Uterus (tissue), 4 donors: ENCODE data around the gene TMEM273. TPM values are rescaled to one million over a fixed set of nuclear protein-coding genes. Genes with fewer than 3 reads are reported as not detected.

ENCODE experiments used
- DNase-seq, 2 donors: peaks; one replicate each; pipeline ENCODE4 v3.0.0-alpha.2; 2019 to 2020
- H3K27ac ChIP-seq, 2 donors: fragments of 200-600 bp; sonication (generic); 1 replicate in 1 of 2; 2 replicates in 1 of 2; pipeline ENCODE4 v1.5.1; 2016 to 2018
- H3K27me3 ChIP-seq, 2 donors: fragments of 200-600 bp; sonication (generic); one replicate each; pipeline ENCODE4 v1.5.1; 2018 to 2019; ENCODE audit warnings: control low read depth in 1 of 2
- H3K36me3 ChIP-seq, 2 donors: fragments of 200-600 bp; sonication (generic); one replicate each; pipeline ENCODE4 v1.5.1; 2019; ENCODE audit warnings: control low read depth in 1 of 2
- H3K4me1 ChIP-seq, 2 donors: fragments of 200-600 bp; sonication (generic); one replicate each; pipeline ENCODE4 v1.5.1; 2018 to 2019; ENCODE audit warnings: control low read depth in 1 of 2
- H3K4me3 ChIP-seq, 2 donors: fragments of 200-600 bp; sonication (generic); 1 replicate in 1 of 2; 2 replicates in 1 of 2; pipeline ENCODE4 v1.5.1; 2018 to 2019; ENCODE audit warnings: mild to moderate bottlenecking in 1 of 2
- H3K9me3 ChIP-seq, 2 donors: fragments of 200-600 bp; sonication (generic); one replicate each; pipeline ENCODE4 v1.5.1; 2019; ENCODE audit warnings: control low read depth in 1 of 2
- POLR2A ChIP-seq, 2 donors: fragments of 450-650 bp; IDR thresholded peaks; one replicate each; pipeline ENCODE4 v1.6.1; 2016; ENCODE audit warnings: antibody characterized with exemption in 2 of 2, mild to moderate bottlenecking in 1 of 2, moderate library complexity in 1 of 2
- intact Hi-C: fragments of 100-400 bp; cut with DNase I; formaldehyde crosslinking; loops from one replicate; pipeline ENCODE4 v1.15.1; 2023; ENCODE audit warnings: low total_unique reads
- total RNA-seq, 4 donors: library from RNA; depleted of rRNA in 3 of 4; stranded (reverse); fragments of >200 nt in 3 of 4; gene quantifications; one replicate each; pipeline versions ENCODE4 v1.1.0 to v1.2.4, GENCODE V29; 2014 to 2023
- TF ChIP-seq, protein P1 (sequence below), 4 experiments: fragments of 200-600 bp in 2 of 4; fragments of 450-650 bp in 2 of 4; sonication (generic) in 2 of 4; IDR thresholded peaks; one replicate each; pipeline ENCODE4 v1.5.1; 2016 to 2019; ENCODE audit warnings: antibody characterized with exemption in 4 of 4, mild to moderate bottlenecking in 2 of 4, moderate library complexity in 1 of 4
- donor health status: DM: yes; HTN: yes; CAD: no.

TMEM273 gene
- total RNA-seq, 4 donors from 2014 or later = 8.5 to 38.9 (median 14.7) TPM

DNA sequence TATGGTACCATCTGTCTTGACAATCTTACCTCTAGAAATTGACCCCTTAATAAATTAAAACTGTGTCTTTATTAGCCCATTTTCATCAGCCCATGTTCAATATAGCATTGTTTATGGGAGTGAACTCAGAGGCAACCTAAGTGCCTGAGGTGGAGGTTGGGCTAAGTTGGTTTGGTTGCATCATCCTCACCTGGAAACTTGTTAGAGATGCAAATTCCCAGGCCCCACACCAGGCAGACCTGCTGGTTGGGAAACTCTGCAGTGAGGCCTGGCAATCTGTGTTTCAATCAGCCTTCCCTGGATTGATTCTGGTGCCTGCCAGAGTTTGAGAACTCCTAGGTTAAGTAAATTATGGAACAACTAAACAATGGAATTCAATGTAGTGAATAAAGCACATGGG is 44.9 kb downstream of the TMEM273 start:
- Histone ChIP-seq H3K9me3 (no peaks in the 10 kb centered on the region), H3K27ac (no peak overlapping the region), H3K36me3 (no peaks in the 10 kb centered on the region), H3K4me3 (no peak overlapping the region), H3K4me1 (no peaks in the 10 kb centered on the region), H3K27me3 (no peaks in the 10 kb centered on the region)
- intact Hi-C loops = no loop called here
- TF ChIP-seq, protein P1, sequence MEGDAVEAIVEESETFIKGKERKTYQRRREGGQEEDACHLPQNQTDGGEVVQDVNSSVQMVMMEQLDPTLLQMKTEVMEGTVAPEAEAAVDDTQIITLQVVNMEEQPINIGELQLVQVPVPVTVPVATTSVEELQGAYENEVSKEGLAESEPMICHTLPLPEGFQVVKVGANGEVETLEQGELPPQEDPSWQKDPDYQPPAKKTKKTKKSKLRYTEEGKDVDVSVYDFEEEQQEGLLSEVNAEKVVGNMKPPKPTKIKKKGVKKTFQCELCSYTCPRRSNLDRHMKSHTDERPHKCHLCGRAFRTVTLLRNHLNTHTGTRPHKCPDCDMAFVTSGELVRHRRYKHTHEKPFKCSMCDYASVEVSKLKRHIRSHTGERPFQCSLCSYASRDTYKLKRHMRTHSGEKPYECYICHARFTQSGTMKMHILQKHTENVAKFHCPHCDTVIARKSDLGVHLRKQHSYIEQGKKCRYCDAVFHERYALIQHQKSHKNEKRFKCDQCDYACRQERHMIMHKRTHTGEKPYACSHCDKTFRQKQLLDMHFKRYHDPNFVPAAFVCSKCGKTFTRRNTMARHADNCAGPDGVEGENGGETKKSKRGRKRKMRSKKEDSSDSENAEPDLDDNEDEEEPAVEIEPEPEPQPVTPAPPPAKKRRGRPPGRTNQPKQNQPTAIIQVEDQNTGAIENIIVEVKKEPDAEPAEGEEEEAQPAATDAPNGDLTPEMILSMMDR (IDR thresholded peaks at IDR 0.05) = no peak
- TF ChIP-seq POLR2A (IDR thresholded peaks at IDR 0.05) = no peak
- DNase-seq = no peak

DNA sequence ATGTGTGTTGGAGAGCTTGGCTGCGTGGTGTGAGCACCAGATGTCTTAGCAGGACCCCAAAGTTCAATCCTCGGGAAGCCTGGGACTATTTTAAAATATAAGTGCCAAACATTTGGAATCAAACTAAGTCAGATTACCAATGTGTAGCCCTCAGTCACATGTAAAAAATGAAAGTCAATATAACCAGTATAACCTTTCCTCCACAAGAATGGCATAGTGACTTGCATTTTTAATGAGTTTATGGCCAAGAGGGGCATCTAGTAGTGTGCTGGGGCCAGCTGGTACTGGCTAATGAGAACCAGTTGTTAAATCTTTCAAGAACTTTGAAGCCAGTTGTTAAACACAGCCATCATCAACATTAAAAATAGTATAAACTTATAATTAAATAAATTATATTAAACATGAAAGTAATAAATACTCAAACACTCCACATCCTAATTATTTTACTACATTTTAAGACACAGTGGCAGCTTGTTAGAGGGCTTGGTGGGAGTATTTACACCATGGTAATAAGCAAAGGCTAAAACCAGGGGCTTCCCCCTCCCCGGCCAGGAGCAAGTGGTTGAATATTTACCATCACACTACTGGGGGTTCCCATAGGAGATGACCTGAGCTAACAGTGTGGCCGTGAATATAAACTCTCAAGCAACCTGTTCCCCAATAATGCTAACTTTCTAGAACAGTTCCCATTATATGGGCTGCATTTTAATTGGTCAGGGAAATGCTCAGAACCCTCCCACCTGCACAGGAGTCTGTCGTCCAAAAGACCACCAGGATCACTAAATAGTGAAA is 46.5 kb downstream of the TMEM273 start:
- no peaks in the 10 kb centered on the region for H3K9me3 ChIP-seq
- H3K36me3 ChIP-seq = no peaks in the 10 kb centered on the region
- no peak overlapping the region for H3K4me3 ChIP-seq
- DNase-seq = no peak
- no peaks in the 10 kb centered on the region for H3K27me3 ChIP-seq
- intact Hi-C loops = no loop called here
- H3K27ac ChIP-seq = no peak overlapping the region
- H3K4me1 ChIP-seq = no peaks in the 10 kb centered on the region
- TF ChIP-seq, protein P1 (IDR thresholded peaks at IDR 0.05) = no peak
- TF ChIP-seq POLR2A (IDR thresholded peaks at IDR 0.05) = no peak

DNA sequence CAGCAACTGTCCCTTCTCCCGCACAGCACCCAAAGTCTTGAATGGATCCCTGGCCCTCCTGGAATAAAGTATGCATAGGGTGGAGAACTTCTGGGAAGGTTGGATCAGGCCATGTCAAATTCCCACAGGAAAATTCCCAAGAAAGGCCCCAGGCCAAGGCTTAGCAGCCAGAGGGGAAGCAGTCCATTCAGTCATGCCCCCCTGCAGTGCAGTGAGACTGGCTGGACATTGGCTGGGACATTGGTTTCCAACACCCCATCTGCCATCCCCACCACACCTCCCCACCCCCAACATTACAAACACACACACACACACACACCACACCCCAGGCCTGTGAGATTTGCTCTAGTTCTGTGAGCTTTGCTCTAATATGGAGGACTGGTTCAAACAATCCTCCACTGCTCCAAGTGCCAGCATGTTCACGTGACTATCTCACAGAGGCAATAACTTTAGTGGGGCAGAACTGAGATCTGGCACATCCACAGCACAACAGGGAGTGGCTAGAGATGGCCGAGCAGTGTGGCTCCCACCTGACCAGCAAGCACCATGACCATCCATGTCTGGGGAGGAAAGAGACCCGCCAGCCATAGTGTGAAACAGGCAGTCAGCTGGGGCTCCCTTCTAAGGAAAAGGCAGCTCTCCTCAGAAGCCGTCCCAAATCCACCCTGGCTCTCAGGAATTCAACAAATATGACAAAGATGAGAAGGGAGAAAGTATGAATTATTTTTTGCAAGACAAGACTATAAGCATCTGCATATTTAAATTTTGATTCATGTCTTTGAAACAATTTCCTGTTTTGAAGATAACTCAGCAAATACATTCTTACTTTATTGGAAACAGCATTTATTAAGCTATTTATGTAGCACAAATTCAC is 47.6 kb downstream of the TMEM273 start:
- H3K27ac ChIP-seq = peak overlapping the region in 1 of 2 donors; percentile 84
- intact Hi-C loops = no loop called here
- H3K27me3 ChIP-seq = no peaks in the 10 kb centered on the region
- DNase-seq = no peak
- TF ChIP-seq, protein P1 (IDR thresholded peaks at IDR 0.05) = no peak
- TF ChIP-seq POLR2A (IDR thresholded peaks at IDR 0.05) = no peak
- no peaks in the 10 kb centered on the region for H3K4me1 ChIP-seq
- no peaks in the 10 kb centered on the region for H3K36me3 ChIP-seq
- no peaks in the 10 kb centered on the region for H3K9me3 ChIP-seq
- H3K4me3 ChIP-seq = no peak overlapping the region

DNA sequence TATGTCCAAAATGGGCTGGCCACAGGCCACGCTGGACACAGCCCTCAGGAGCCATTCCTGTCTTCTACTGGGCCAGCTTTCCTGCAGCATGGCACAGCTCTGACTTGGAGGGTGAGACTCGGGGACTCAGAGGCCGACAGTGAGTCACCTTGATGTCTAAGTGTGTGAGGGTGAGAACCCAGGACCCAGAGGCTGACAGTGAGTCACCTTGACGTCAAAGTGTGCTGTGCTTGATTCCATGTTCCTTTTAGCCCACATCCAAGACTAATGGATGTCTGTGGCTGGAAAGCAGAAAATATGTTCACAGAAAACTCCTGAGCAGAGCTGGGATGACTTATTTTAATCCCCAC is 48.4 kb downstream of the TMEM273 start:
- Histone ChIP-seq H3K27me3 (no peaks in the 10 kb centered on the region), H3K4me1 (no peaks in the 10 kb centered on the region), H3K4me3 (no peak overlapping the region), H3K27ac (peak overlapping the region; percentile 41 to 84), H3K36me3 (no peaks in the 10 kb centered on the region), H3K9me3 (no peaks in the 10 kb centered on the region)
- no peak for DNase-seq
- TF ChIP-seq, protein P1 (IDR thresholded peaks at IDR 0.05) = no peak
- no peak for TF ChIP-seq POLR2A (IDR thresholded peaks at IDR 0.05)
- intact Hi-C loops = no loop called here
